K562 (cell line): ENCODE results near the gene HPSE2. TPM values are rescaled to one million over a fixed set of nuclear protein-coding genes. Genes with fewer than 3 reads are reported as not detected.

ENCODE experiments used
- ATAC-seq: fragments of 200-7000 bp; cut with Tn5 transposase; 3 replicates; pipeline ENCODE4 v1.9.1; 2020; ENCODE audit warnings: moderate library complexity
- BruUV-seq: library from RNA; stranded (reverse); fragments of 400-500 nt; replicated peaks from 2 replicates; lab custom pipeline; 2021; lab: Mats Ljungman, UMichigan
- CTCF ChIA-PET: fragments of 300-600 bp; formaldehyde crosslinking; extraction: SDS; loops from one replicate; lab custom pipeline; 2021; ENCODE audit warnings: low intra/inter-chr PET ratio; lab: Yijun Ruan, JAX
- POLR2A ChIA-PET: fragments of 300-600, 350-650 bp; sonication (Branson Sonifier 250); formaldehyde crosslinking; extraction: SDS; loops from one replicate; lab custom pipeline; 2021; ENCODE audit warnings: antibody characterized with exemption, inconsistent platforms; lab: Yijun Ruan, JAX
- DNase-seq, 4 experiments: peaks; one replicate each; pipeline versions ENCODE4 v3.0.0 to v3.0.0-alpha.2; 2011 to 2018; ENCODE audit warnings: low spot score in 3 of 4, mixed read lengths in 3 of 4; ENCODE audit errors: extremely low read depth in 1 of 4
- FAIRE-seq: peaks from 2 replicates; lab custom pipeline; 2011; peaks lifted over from hg19 to GRCh38; lab: Jason Lieb, UNC
- H2AFZ ChIP-seq: 2 replicates; pipeline ENCODE4 v1.6.0; 2011; ENCODE audit warnings: low read depth, low read length, control low read depth, inconsistent platforms
- H3K27ac ChIP-seq: fragments of 200-600 bp; 3 replicates; pipeline ENCODE4 v1.8.0; 2011; ENCODE audit warnings: low read depth, mild to moderate bottlenecking, control low read depth, inconsistent platforms, low read length, moderate library complexity, mixed read lengths; ENCODE audit errors: extremely low read depth
- H3K27me3 ChIP-seq, 2 experiments: fragments of 300-600 bp in 1 of 2; 2 replicates in 1 of 2; 3 replicates in 1 of 2; pipeline versions ENCODE4 v1.6.0 to v1.8.0; 2011; ENCODE audit warnings: inconsistent platforms in 2 of 2, low read length in 2 of 2, mild to moderate bottlenecking in 1 of 2, mixed read lengths in 1 of 2, moderate library complexity in 1 of 2; ENCODE audit not compliant: control insufficient read depth in 2 of 2, insufficient read depth in 2 of 2
- H3K36me3 ChIP-seq: fragments of 300-600 bp; 3 replicates; pipeline ENCODE4 v1.8.0; 2011; ENCODE audit warnings: mild to moderate bottlenecking, low read length, inconsistent platforms; ENCODE audit not compliant: control insufficient read depth, insufficient read depth
- H3K4me1 ChIP-seq, 2 experiments: fragments of 200-600 bp in 1 of 2; replicated peaks in 1 of 2; 2 replicates in 1 of 2; 3 replicates in 1 of 2; pipeline versions ENCODE4 v1.5.1 to v1.8.0; 2011; ENCODE audit warnings: inconsistent platforms in 2 of 2, low read length in 2 of 2, mild to moderate bottlenecking in 1 of 2, mixed read lengths in 1 of 2, moderate library complexity in 1 of 2; ENCODE audit not compliant: control insufficient read depth in 2 of 2, insufficient read depth in 2 of 2
- H3K4me2 ChIP-seq: 2 replicates; pipeline ENCODE4 v1.6.1; 2011; ENCODE audit warnings: low read length, control low read depth, inconsistent platforms, mixed read lengths; ENCODE audit not compliant: insufficient read depth
- H3K4me3 ChIP-seq: fragments of 200-600 bp; sonication (generic), shearing (Covaris generic); 2 replicates; pipeline ENCODE4 v1.5.1; 2016; ENCODE audit warnings: control low read depth, inconsistent platforms
- H3K79me2 ChIP-seq: fragments of 200-600 bp; 3 replicates; pipeline ENCODE4 v1.8.0; 2011; ENCODE audit warnings: low read length, inconsistent platforms; ENCODE audit not compliant: control insufficient read depth, insufficient read depth
- H3K9ac ChIP-seq, 2 experiments: 2 replicates each; pipeline versions ENCODE4 v1.6.0 to v1.6.1; 2011; ENCODE audit warnings: low read depth in 2 of 2, low read length in 2 of 2, control low read depth in 1 of 2, inconsistent platforms in 1 of 2, mild to moderate bottlenecking in 1 of 2, mixed read lengths in 1 of 2; ENCODE audit not compliant: insufficient read depth in 1 of 2
- H3K9me1 ChIP-seq: one replicate; pipeline ENCODE4 v1.6.0; 2011; ENCODE audit warnings: inconsistent platforms, mild to moderate bottlenecking, low read length, moderate library complexity; ENCODE audit not compliant: control insufficient read depth, insufficient read depth
- H3K9me3 ChIP-seq: replicated peaks from 2 replicates; pipeline ENCODE4 v1.5.1; 2011; ENCODE audit warnings: low read depth, low read length, inconsistent platforms; ENCODE audit not compliant: control insufficient read depth, insufficient read depth
- H4K20me1 ChIP-seq: replicated peaks from 2 replicates; pipeline ENCODE4 v1.6.1; 2011; ENCODE audit warnings: low read length, inconsistent platforms, mixed read lengths; ENCODE audit not compliant: control insufficient read depth, insufficient read depth
- ARID2 ChIP-seq: fragments of 450-650 bp; IDR thresholded peaks from 2 replicates; pipeline ENCODE4 v1.6.1; 2017; ENCODE audit warnings: antibody characterized with exemption, mild to moderate bottlenecking
- CHCHD3 ChIP-seq: fragments of 250-450 bp; sonication (Bioruptor Pico); IDR thresholded peaks from 2 replicates; pipeline ENCODE4 v2.1.2; 2022; ENCODE audit warnings: mild to moderate bottlenecking
- NELFE ChIP-seq: IDR thresholded peaks from 2 replicates; pipeline ENCODE4 v1.6.1; 2011; ENCODE audit warnings: mild to moderate bottlenecking; ENCODE audit not compliant: insufficient read depth, insufficient read length
- POLR2AphosphoS5 ChIP-seq: IDR thresholded peaks from 2 replicates; pipeline ENCODE4 v1.6.1; 2011; ENCODE audit warnings: mild to moderate bottlenecking, low read depth, low read length, moderate library complexity; ENCODE audit not compliant: control insufficient read depth, insufficient read depth
- UBTF ChIP-seq, 2 experiments: IDR thresholded peaks; 2 replicates each; pipeline ENCODE4 v1.6.1; 2012; ENCODE audit warnings: improper control_type of control experiment in 2 of 2, low read depth in 2 of 2, low read length in 2 of 2, borderline replicate concordance in 1 of 2
- ZBTB43 ChIP-seq: sonication (generic); formaldehyde crosslinking; IDR thresholded peaks from 2 replicates; pipeline ENCODE4 v1.8.0; 2023; ENCODE audit warnings: mild to moderate bottlenecking, missing genetic modification reagents
- ZFX ChIP-seq: sonication (generic); formaldehyde crosslinking; IDR thresholded peaks from 2 replicates; pipeline ENCODE4 v1.8.0; 2022; ENCODE audit warnings: mild to moderate bottlenecking, missing genetic modification reagents, moderate library complexity
- ZNF184 ChIP-seq: sonication (generic); formaldehyde crosslinking; IDR thresholded peaks from 2 replicates; pipeline ENCODE4 v1.5.0; 2020; ENCODE audit warnings: missing genetic modification reagents
- WGBS: fragments of 100-300 bp; shearing (Covaris generic); methylation state at CpG from one replicate; pipeline ENCODE4 v1.1.6; 2016; ENCODE audit warnings: low coverage, mixed read lengths; ENCODE audit not compliant: insufficient coverage; ENCODE audit errors: missing lambda C conversion rate; 5-methylcytosine and 5-hydroxymethylcytosine counted together
- in situ Hi-C: fragments of 300-500 bp; cut with MboI; formaldehyde crosslinking; loops from 4 replicates; pipeline ENCODE4 v1.15.0; 2018; ENCODE audit warnings: inconsistent platforms, mixed read lengths
- intact Hi-C: fragments of 100-400 bp; cut with micrococcal nuclease; formaldehyde crosslinking; loops from 2 replicates; pipeline ENCODE4 v1.14.2; 2022
- polyA plus RNA-seq, 8 experiments: library from polyadenylated mRNA; depleted of rRNA in 4 of 8; stranded (reverse) in 5 of 8; unstranded in 3 of 8; fragments of >200 nt; fragmentation: Nextera tagmentation in 2 of 8; fragmentation: Illumina TruSeq in 1 of 8; extraction: Ambion mirVana in 2 of 8; extraction: Trizol in 1 of 8; gene quantifications; 2 replicates each; pipeline versions ENCODE4 v1.2.1 to v1.2.3, GENCODE V29; 2011 to 2014; ENCODE audit warnings: inconsistent platforms in 1 of 8, missing spikeins in 1 of 8
- total RNA-seq, 7 experiments: library from RNA; depleted of rRNA in 6 of 7; stranded (reverse); fragments of >200 nt in 6 of 7; fragmentation: Illumina TruSeq in 2 of 7; extraction: Trizol in 2 of 7; gene quantifications; 2 replicates each; pipeline versions ENCODE4 v1.2.1 to v1.2.3, GENCODE V29; 2011 to 2021; ENCODE audit warnings: low replicate concordance in 1 of 7

HPSE2 gene
- total and polyA plus RNA-seq, 9 of the 15 experiments (the other 6 are each of a cell fraction or from before 2014, with no cell fraction given) = 0.03 to 0.10 (median 0.04) TPM; not detected in 2

GRCh38 chr10:99280472-99280871 lies 44.8 kb upstream of the HPSE2 start:
- H3K27ac ChIP-seq = no peak overlapping the region
- no peaks in the 10 kb centered on the region for H4K20me1 ChIP-seq
- FAIRE-seq (no peak), DNase-seq (no peak), ATAC-seq (no peak)
- no peak overlapping the region for H3K4me3 ChIP-seq
- ChIA-PET CTCF (no interaction called here), POLR2A (no interaction called here)
- TF ChIP-seq ZNF184 (CRISPR knock-in tag) = no peak
- TF ChIP-seq POLR2AphosphoS5 = no peak
- TF ChIP-seq ZBTB43 (CRISPR knock-in tag) = no peak
- TF ChIP-seq ARID2 = no peak
- no peak for TF ChIP-seq NELFE
- TF ChIP-seq ZFX (CRISPR knock-in tag) = no peak
- no peak for TF ChIP-seq UBTF (IDR thresholded peaks at IDR 0.05; ENCODE audit: borderline replicate concordance in 1 of 2, low read depth in 2 of 2, low read length in 2 of 2)
- no peak for TF ChIP-seq CHCHD3
- no peaks in the 10 kb centered on the region for H3K79me2 ChIP-seq
- in situ Hi-C loops = no loop called here
- H3K9me1 ChIP-seq = no peaks in the 10 kb centered on the region
- intact Hi-C loops = no loop called here
- BruUV-seq = no TSS peak
- H3K27me3 ChIP-seq = no peaks in the 10 kb centered on the region
- peaks cover 2% of the 10 kb centered on the region; the same call in 1 of the 2 replicates for H3K9me3 ChIP-seq
- no peaks in the 10 kb centered on the region for H3K36me3 ChIP-seq
- H3K9ac ChIP-seq = no peak overlapping the region
- no peak overlapping the region for H2AFZ ChIP-seq
- no peaks in the 10 kb centered on the region for H3K4me1 ChIP-seq
- 0% methylated on average over 2 of the region's 2 CpGs for WGBS
- H3K4me2 ChIP-seq = no peak overlapping the region
